GM12878 (cell line): Measurements from ENCODE around the gene CDKL1.

Source experiments
- JUND ChIP-seq: IDR thresholded peaks from 2 replicates; pipeline ENCODE4 v1.6.1; 2012; ENCODE audit warnings: low read depth, mild to moderate bottlenecking, low read length, improper control_type of control experiment, moderate library complexity
- POLR2AphosphoS5 ChIP-seq: IDR thresholded peaks from 2 replicates; pipeline ENCODE4 v1.6.1; 2011; ENCODE audit warnings: mild to moderate bottlenecking, low read length, inconsistent platforms

- TF ChIP-seq POLR2AphosphoS5 = no peak
- TF ChIP-seq JUND = no peak
These were observed 9.1 kb downstream of the CDKL1 start for GRCh38 chr14:50387548-50387947.
